GM18508 (cell line): ENCODE data around the gene MAST2.
"Not testable (repeated sequence)": the region's sequence is repeated elsewhere in the genome, so short reads cannot be mapped to it uniquely, and the experiment has no call there.

ENCODE experiments used
- ATAC-seq: cut with Tn5 transposase; IDR thresholded peaks from one replicate; pipeline ENCODE4 v1.9.1; 2021; ENCODE audit warnings: moderate number of reproducible peaks; ENCODE audit not compliant: insufficient read depth, unreplicated experiment

MAST2 gene

GRCh38 chr1:46041974-46042373 lies 238.6 kb downstream of the MAST2 start:
- no peak for ATAC-seq

- peak; percentile 78 for ATAC-seq
Measured at GRCh38 chr1:46043458-46044017, 240.1 kb downstream of the MAST2 start.

DNA sequence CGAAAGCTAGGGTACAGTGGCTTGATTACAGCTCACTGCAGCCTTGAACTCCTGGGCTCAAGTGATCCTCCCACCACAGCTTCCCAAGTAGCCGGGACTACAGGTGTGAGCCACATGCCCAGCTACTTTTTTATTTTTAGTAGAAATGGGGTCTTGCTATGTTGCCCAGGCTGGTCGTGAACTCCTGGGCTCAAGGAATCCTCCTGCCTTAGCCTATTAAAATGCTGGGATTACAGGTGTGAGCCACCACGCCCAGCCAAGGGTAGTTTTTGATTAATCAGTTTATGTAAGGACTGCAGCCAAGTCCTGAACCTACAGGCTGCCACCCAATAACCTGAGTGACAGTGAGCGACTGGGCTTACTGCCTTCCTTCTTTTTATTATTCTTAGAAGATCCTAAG lies 240.7 kb downstream of the MAST2 start:
- ATAC-seq = no peak

GRCh38 chr1:46053734-46054133 lies 250.3 kb downstream of the MAST2 start:
- ATAC-seq = no peak

DNA sequence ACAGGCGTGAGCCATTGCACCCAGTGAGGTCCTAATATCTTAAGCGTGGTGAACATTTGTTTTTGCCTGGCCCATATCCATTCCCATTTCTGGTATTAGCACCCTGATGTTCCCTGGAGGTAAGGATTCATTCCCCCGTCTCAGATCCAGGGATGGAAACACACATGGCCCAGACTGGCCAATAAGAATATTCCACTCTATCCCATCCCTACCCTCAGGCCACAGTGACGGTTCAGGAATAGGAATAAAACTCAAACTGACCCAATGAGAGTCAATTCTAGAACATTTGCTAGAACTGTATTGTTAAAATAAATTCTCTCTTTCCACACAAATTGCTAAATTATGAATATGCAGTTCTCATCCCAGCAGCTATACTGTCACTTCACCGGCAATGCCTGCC lies 252.9 kb downstream of the MAST2 start:
- ATAC-seq = no peak

- ATAC-seq = not testable (repeated sequence)
Measured at GRCh38 chr1:46057215-46057614, 253.8 kb downstream of the MAST2 start.

DNA sequence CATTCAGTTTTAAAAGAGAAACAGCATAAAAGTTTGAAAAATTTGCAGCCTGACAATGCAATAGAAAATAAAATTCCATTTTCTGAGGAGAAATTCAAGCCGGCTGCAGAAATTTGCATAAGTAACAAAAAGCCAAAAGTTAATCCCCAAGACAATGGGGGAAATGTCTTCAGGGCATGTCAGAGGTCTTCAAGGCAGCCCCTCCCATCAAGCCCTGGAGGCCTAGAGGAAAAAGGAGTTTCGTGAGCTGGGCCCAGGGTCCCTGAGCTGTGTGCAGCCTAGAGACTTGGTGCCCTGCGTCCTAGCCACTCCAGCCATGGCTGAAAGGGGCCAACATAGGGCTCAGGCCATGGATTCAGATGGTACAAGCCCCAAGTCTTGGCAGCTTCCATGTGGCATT lies 254.4 kb downstream of the MAST2 start:
- ATAC-seq = no peak

DNA sequence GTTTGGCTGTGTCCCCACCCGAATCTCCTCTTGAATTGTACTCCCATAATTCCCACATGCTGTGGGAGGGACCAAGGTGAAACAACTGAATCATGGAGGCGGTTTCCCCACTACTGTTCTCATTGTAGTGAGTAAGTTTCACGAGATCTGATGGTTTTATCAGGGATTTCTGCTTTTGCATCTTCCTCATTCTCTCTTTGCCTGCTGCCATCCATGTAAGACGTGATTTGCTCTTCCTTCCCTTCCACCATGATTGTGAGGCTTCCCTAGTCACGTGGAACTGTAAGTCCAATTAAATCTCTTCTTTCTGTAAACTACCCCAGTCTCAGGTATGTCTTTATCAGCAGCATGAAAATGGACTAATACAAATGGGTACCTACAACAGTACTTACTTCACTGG lies 255.5 kb downstream of the MAST2 start:
- no peak for ATAC-seq

DNA sequence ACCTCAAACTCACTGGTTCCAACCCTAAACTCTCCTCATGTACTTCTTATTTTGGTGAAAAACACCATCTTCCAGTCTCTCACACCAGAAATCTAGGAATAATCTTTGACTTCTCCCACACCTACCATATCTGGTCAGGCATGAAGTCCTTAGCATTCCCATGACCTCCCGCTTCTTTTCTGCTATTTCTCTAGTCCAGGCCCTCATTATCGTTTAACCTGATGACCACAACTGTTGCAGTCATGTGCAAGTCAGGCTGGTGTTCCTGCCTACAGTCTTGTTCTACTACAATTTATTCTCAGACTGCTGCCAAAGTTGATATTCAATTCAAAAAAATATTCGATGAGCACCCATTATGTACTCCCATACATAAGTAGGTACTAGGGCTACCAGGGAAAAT lies 257.7 kb downstream of the MAST2 start:
- no peak for ATAC-seq

DNA sequence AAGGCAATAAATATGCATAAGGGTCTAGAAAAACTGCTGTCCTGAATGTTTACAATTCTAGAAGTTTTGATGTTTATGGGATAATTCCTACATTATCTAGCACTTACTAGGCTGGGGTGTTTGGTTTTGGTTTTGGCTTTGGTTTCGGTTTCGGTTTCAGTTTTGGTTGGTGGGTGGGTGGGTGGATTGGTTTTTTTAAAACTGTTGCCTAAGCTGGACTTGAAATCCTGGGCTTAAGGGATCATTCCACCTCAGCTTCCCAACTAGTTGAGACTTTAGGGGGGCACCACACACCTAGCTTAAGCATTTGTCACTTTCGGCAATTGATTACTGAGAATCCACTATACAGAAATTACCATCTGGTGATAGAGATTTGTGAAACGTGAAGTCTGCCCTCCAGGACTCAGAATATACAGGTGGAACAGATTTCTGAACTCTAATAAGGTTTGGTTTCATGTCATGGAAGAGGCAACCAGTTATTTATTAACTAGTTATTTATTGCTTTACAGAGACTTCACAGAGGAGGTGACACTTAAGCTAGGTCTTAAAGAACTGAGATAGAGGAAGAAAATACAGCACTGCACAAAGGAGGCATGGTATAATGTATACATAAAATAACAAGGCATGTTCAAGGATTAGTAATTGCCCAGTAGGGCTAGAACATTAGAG lies 259.4 kb downstream of the MAST2 start:
- ATAC-seq = no peak

DNA sequence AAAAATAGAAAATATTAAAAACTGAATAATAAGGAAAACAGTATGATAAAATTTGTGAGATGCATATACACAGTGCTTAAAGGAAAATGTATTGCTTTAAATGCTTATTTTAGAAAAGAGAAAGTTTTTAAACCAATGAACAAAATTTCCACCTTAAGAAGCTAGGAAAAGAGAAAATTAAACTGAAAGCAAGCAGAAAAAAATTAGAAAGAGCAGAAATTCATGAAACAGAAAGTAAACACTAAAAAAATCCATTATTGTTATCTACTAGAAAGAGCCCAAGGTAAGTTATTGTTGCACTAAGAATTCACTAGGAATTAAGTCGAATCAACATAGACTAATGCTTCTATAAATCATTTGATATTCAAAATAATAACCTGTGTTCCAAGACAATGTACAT lies 261.3 kb downstream of the MAST2 start:
- no peak for ATAC-seq

DNA sequence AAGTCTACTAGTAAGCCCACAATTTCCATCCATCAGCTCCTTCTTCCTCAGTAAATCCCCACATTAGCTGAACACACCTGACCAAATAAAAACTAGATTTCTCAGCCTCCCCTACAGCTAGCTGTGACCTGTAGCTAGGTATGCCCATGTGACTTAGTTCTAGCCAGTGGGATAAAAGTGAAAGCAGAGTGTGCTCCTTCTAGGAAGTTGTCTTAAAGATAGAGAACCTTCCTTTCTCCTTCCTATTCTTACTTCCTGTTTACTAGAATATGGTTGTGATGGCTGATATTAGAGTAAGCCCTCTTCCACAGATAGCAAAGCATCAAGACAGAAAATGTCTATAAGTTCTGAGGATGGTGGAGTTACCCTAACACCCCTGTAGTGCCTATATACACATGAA lies 262.0 kb downstream of the MAST2 start:
- ATAC-seq = no peak

DNA sequence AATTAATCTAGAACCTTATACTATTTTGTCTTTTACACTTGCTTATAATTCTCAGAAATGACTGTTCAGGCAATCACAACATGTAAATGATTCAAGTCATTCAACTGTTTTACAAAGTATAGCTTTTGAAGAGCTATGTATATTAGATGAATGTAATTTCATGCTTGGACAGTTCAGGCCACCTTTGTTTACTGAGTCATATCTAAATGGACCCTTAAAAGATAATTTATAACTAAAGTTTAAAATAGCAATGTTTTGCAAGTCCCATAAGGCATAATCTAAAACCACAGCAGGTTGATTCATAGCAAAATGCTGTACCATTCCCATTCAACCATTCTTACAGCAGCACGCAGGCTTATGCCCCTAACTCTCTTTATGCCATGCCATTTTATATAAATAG lies 264.2 kb downstream of the MAST2 start:
- no peak for ATAC-seq

GRCh38 chr1:46068525-46068924 lies 265.1 kb downstream of the MAST2 start:
- no peak for ATAC-seq

- ATAC-seq = no peak
Measured at GRCh38 chr1:46070164-46070814, 266.9 kb downstream of the MAST2 start.

DNA sequence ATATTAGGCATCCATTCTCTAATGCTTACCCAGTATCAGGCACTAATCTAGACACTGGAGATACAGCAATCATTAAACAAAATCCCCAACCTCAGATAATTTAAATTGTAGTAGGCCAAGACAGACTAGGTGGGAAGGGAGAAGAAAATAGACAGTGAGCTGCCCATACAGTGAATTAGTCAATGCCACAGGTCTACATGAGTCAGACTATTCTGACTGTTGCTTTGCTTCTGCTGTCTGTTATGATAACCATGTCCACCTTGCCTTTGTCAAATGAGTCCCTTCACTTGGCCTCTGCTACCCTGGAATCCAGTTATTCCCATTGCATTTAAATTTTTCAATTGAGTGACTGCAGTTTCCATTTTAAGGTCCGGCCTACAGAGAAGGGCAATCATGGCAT lies 269.6 kb downstream of the MAST2 start:
- no peak for ATAC-seq

DNA sequence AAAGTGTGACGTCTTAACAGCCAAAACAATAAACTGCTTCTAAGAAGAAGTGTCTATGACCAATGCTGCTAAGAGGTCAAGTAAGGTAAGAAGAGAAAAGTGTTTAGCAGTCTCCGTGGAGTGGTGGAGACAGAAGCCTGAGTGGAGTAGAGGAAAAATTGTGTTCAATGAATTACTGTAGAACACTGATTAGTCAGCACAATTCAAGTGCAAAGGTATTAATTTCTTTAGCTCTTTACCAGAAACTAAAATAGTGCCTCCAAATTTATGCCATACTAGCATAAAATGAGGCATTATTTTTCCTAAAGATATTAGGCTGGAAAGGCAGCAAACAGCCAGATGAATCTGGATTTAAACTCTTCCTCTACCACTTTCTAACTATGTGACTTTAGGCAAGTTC lies 272.9 kb downstream of the MAST2 start:
- ATAC-seq = no peak

DNA sequence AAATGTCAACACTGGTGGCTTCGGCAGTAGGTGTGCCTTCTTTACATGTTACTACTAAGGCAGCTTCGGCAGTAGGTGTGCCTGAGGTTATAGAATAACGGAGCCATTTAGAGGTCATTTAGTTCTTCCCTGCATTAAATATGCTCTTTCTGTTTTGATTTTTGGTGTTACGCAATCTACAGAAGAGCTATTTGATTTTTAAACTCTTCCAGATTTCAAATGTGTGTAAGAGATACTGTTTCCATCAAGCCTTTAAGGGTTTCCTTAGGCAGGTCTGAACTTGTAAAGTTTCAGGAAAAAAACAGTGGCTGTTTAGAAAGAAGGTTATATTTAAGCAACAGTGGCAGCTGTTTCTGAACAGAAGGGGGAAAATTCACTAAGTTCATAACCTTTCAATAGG lies 274.2 kb downstream of the MAST2 start:
- no peak for ATAC-seq

DNA sequence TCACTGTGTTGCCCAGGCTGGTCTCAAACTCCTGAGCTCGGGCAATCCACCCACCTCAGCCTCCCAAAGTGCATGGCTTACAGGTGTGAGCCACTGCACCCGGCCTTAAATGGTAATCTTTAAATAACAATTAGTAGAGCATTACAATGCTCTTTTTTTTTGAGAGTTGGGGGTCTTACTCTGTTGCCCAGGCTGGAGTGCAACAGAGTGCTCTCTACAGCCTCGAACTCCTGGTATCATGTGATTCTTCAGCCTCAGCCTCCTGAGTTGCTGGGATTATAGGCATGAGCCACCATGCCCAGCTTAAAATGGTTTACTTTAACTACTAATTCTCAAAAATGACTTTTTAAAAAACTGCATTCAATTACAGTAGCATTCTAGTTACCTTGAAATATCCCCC lies 276.8 kb downstream of the MAST2 start:
- no peak for ATAC-seq

DNA sequence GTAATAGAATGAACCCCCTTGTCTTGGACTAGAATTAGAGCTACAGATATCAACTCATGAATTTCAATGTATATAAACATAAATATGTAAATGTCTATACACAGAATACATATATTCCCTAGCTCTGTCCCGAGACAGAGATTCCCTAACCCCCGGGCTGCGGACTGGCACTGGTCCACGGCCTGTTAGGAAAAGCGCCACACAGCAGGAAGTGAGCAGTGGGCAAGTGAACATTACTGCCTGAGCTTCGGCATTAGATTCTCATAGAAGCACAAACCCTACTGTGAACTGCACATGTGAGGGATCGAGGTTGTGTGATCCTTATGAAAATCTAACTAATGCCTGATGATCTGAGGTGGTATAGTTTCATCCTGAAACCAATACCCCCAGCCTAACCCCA lies 277.8 kb downstream of the MAST2 start:
- no peak for ATAC-seq

GRCh38 chr1:46081619-46082018 lies 278.2 kb downstream of the MAST2 start:
- ATAC-seq = no peak

DNA sequence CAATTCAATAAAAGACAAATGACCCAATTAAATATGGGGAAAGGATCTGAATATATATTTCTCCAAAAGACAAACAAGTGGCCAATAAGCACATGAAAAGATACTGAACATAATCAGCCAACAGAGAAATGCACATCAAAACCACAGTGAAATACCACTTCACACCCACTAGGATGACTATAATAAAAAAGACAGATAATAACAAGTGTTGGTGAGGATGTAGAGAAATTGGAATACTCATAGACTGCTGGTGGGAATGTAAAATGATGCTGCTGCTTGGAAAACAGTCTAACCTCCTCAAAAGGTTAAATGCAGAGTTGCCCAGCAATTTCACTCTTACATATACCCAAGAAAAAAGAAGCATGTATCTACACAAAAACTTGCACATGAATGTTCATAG lies 280.2 kb downstream of the MAST2 start:
- no peak for ATAC-seq
